Endodermal cell (in vitro differentiated cells): Measurements from ENCODE around the gene UCN2. TPM values are rescaled to one million over a fixed set of nuclear protein-coding genes. Genes with fewer than 3 reads are reported as not detected.

Source experiments
- DNase-seq: peaks from one replicate; pipeline ENCODE4 v3.0.0-alpha.2; 2017
- H3K27ac ChIP-seq: 2 replicates; pipeline ENCODE4 v1.5.1; 2013; ENCODE audit warnings: mild to moderate bottlenecking, low read depth, low read length, moderate library complexity
- H3K27me3 ChIP-seq: 2 replicates; pipeline ENCODE4 v1.6.1; 2013; ENCODE audit warnings: mild to moderate bottlenecking, low read length, moderate library complexity; ENCODE audit not compliant: insufficient read depth, control insufficient read depth, poor library complexity, severe bottlenecking
- H3K36me3 ChIP-seq: 2 replicates; pipeline ENCODE4 v1.7.0; 2013; ENCODE audit warnings: mild to moderate bottlenecking, low read length, moderate library complexity; ENCODE audit not compliant: control insufficient read depth, insufficient read depth
- H3K4me1 ChIP-seq: one replicate; pipeline ENCODE4 v1.7.0; 2013; ENCODE audit warnings: low read length; ENCODE audit not compliant: control insufficient read depth, insufficient read depth
- H3K4me3 ChIP-seq: 2 replicates; pipeline ENCODE4 v1.5.1; 2013; ENCODE audit warnings: mild to moderate bottlenecking, low read length, moderate library complexity
- H3K9ac ChIP-seq: 2 replicates; pipeline ENCODE4 v1.6.1; 2013; ENCODE audit warnings: mild to moderate bottlenecking, low read length, moderate library complexity; ENCODE audit not compliant: poor library complexity, severe bottlenecking; ENCODE audit errors: extremely low read depth
- H3K9me3 ChIP-seq: 2 replicates; pipeline ENCODE4 v1.6.1; 2013; ENCODE audit warnings: mild to moderate bottlenecking, low read length, moderate library complexity; ENCODE audit not compliant: control insufficient read depth
- H3K27ac Mint-ChIP-seq: 2 replicates; pipeline ENCODE4 v1.8.0; 2020; ENCODE audit warnings: mixed read lengths
- H3K27me3 Mint-ChIP-seq: 2 replicates; pipeline ENCODE4 v1.8.0; 2021; ENCODE audit warnings: mild to moderate bottlenecking, mixed read lengths; ENCODE audit not compliant: insufficient read depth
- H3K36me3 Mint-ChIP-seq: 2 replicates; pipeline ENCODE4 v1.8.0; 2020; ENCODE audit warnings: low read depth, mixed read lengths
- H3K4me1 Mint-ChIP-seq: 2 replicates; pipeline ENCODE4 v1.8.0; 2020; ENCODE audit warnings: mixed read lengths
- H3K4me3 Mint-ChIP-seq: 2 replicates; pipeline ENCODE4 v1.8.0; 2020; ENCODE audit warnings: mild to moderate bottlenecking, moderate library complexity, mixed read lengths
- H3K9me3 Mint-ChIP-seq: 2 replicates; pipeline ENCODE4 v1.8.0; 2020; ENCODE audit warnings: mild to moderate bottlenecking, mixed read lengths
- WGBS, 2 experiments: methylation state at CpG; one replicate each; pipeline versions ENCODE4 v1.1.5 to v1.1.7; 2013; ENCODE audit warnings: missing lambda C conversion rate in 2 of 2, mixed read lengths in 1 of 2; ENCODE audit not compliant: insufficient coverage in 1 of 2, insufficient read length in 1 of 2; 5-methylcytosine and 5-hydroxymethylcytosine counted together
- total RNA-seq, 2 donors: library from RNA; stranded (reverse); fragmentation: NEBNext Ultra II Directional in 1 of 2; extraction: Animal tissue kit (Norgen Biotek cat#: 25700) in 1 of 2; gene quantifications; 2 replicates in 1 of 2; 3 replicates in 1 of 2; pipeline ENCODE4 v1.2.1, GENCODE V29; 2021
- TF ChIP-seq, protein P1 (sequence below): fragments of 200-600 bp; sonication (generic); conservative IDR thresholded peaks from 2 replicates; pipeline ENCODE4 v1.5.0; 2021; ENCODE audit warnings: antibody characterized with exemption, mild to moderate bottlenecking

Gene UCN2
- total RNA-seq, 2 donors from 2014 or later = not detected

DNA sequence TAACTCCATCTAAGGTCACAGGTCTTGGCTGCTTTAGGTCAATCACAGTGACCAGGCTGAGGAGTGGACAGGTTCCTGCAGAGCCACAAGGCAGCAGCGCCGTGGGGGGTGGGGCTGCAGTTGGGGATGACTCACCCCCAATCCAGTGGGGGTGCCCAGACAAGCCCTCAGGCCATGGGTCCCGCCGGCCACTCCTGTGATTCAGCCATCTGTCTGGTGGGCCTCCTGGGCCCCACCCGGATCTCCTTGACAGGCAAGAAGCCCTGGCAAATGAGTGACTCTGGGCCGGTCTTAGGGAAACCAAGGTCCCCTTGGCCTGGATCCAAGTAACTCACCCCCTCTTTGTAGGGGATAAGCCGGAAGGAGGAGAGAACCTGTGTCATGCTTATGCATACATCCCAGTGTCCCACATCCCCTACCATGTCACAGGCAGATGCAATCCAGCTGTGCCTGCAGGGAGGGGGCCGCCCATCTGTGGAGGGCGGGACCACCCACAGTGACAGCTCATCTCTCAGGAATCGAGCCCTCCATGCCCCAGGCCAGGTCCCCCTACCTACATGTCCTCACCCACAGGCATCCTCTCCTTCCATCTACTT lies 32.0 kb upstream of the UCN2 start:
- Mint-ChIP-seq H3K9me3 (no peaks in the 10 kb centered on the region), H3K36me3 (peaks cover 27% of the 10 kb centered on the region), H3K4me1 (peaks cover 13% of the 10 kb centered on the region), H3K4me3 (peak overlapping the region; percentile 45), H3K27me3 (peaks cover 9% of the 10 kb centered on the region), H3K27ac (no peak overlapping the region)
- Histone ChIP-seq H3K4me1 (no peaks in the 10 kb centered on the region), H3K27ac (no peak overlapping the region), H3K27me3 (peaks cover 17% of the 10 kb centered on the region), H3K9me3 (no peaks in the 10 kb centered on the region), H3K4me3 (no peak overlapping the region), H3K9ac (no peak overlapping the region), H3K36me3 (peaks cover 21% of the 10 kb centered on the region)
- TF ChIP-seq, protein P1, sequence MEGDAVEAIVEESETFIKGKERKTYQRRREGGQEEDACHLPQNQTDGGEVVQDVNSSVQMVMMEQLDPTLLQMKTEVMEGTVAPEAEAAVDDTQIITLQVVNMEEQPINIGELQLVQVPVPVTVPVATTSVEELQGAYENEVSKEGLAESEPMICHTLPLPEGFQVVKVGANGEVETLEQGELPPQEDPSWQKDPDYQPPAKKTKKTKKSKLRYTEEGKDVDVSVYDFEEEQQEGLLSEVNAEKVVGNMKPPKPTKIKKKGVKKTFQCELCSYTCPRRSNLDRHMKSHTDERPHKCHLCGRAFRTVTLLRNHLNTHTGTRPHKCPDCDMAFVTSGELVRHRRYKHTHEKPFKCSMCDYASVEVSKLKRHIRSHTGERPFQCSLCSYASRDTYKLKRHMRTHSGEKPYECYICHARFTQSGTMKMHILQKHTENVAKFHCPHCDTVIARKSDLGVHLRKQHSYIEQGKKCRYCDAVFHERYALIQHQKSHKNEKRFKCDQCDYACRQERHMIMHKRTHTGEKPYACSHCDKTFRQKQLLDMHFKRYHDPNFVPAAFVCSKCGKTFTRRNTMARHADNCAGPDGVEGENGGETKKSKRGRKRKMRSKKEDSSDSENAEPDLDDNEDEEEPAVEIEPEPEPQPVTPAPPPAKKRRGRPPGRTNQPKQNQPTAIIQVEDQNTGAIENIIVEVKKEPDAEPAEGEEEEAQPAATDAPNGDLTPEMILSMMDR = no peak
- peak; percentile 83 for DNase-seq
- 32 to 43% methylated on average over 5 to 10 of the region's 10 CpGs for WGBS, 2 experiments

DNA sequence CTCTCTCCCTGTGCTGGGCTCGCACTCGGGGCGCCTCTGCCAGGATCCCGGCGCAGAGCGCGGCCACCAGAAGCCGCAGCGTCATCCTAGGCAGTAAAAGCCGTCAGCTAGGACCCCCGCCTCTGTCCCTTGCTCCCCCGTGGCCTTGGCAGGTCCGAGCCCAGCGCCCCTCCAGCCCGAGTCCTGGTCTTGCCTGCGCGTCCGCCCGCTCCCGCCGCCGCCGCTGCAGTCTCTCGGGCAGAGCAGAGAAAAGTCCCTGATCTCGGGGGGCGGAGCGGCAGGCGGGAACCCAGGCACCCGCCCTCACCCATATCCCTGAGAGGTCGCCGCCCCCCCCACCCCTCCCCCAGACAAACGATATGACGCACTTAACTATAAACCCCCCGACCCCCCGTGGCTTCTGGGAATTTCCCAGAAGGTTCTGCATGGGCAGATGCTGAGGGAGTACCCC lies 31.5 kb upstream of the UCN2 start, which contains the start of gene COL7A1:
Gene COL7A1, minus strand, starts transcription at position 255 of the 451 bp plus-strand sequence. Its CDS starts 170 bp downstream, at position 85.
- peaks cover 22% of the 10 kb centered on the region for H3K36me3 Mint-ChIP-seq
- 19 to 27% methylated on average over 11 to 35 of the region's 35 CpGs for WGBS, 2 experiments
- Histone ChIP-seq H3K9me3 (no peaks in the 10 kb centered on the region), H3K27me3 (peaks cover 17% of the 10 kb centered on the region), H3K9ac (peak within 1 kb of the TSS; percentile 3), H3K4me3 (no peak within 1 kb of the TSS), H3K27ac (no peak within 1 kb of the TSS), H3K4me1 (no peaks in the 10 kb centered on the region), H3K36me3 (peaks cover 16% of the 10 kb centered on the region)
- peak within 1 kb of the TSS; percentile 45 for H3K4me3 Mint-ChIP-seq
- no peak within 1 kb of the TSS for H3K27ac Mint-ChIP-seq
- peaks cover 13% of the 10 kb centered on the region for H3K4me1 Mint-ChIP-seq
- no peaks in the 10 kb centered on the region for H3K9me3 Mint-ChIP-seq
- DNase-seq = no peak
- H3K27me3 Mint-ChIP-seq = peaks cover 9% of the 10 kb centered on the region
- TF ChIP-seq, protein P1 = no peak

DNA sequence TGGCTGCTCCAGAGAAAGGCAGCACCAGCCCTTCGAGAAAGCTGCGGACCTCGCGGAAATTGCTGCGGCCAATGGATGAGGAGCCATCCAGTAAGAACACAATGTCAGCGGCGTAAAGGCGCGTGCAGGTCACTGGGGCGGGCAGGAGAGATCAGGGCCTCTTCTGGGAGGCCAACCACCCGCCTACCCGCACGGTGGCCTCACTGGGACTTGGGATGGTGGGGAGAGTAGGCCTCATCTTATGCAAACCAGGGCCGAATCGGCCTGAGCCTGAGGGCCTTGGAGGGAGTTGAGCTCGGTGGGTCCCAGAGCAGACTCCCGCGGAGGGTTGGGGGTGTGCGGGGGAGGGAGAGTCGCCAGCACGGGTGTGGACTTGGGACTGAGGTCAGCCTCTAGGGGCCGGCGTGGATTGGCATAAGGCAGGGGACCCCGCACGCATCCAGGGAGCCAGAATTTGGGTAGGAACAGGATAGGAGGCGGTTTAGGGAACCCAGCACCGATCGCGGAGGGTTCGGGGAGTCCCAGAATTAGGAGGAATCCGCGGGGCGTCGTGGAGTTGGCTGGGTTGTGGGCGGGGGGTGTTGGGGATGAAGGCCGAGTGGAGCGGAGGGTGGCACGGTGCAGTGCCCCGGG lies 31.0 kb upstream of the UCN2 start:
- no peaks in the 10 kb centered on the region for H3K4me1 ChIP-seq
- peak; percentile 65 for DNase-seq
- peaks cover 13% of the 10 kb centered on the region for H3K4me1 Mint-ChIP-seq
- peak overlapping the region; percentile 3 for H3K9ac ChIP-seq
- no peak overlapping the region for H3K27ac ChIP-seq
- H3K27me3 ChIP-seq = peaks cover 17% of the 10 kb centered on the region
- peaks cover 16% of the 10 kb centered on the region for H3K36me3 Mint-ChIP-seq
- no peaks in the 10 kb centered on the region for H3K9me3 ChIP-seq
- TF ChIP-seq, protein P1 = no peak
- H3K27me3 Mint-ChIP-seq = peaks cover 9% of the 10 kb centered on the region
- no peaks in the 10 kb centered on the region for H3K9me3 Mint-ChIP-seq
- peaks cover 10% of the 10 kb centered on the region for H3K36me3 ChIP-seq
- WGBS, 2 experiments = 52% methylated on average over 11 to 38 of the region's 39 CpGs
- H3K4me3 ChIP-seq = no peak overlapping the region
- H3K4me3 Mint-ChIP-seq = peak overlapping the region; percentile 45
- no peak overlapping the region for H3K27ac Mint-ChIP-seq
